Measurements from ENCODE around the gene TIGAR. TPM values are rescaled to one million over a fixed set of nuclear protein-coding genes. Genes with fewer than 3 reads are reported as not detected.

Gene TIGAR
- total RNA-seq, 1 donor from 2014 or later, result 20.7 TPM

DNA sequence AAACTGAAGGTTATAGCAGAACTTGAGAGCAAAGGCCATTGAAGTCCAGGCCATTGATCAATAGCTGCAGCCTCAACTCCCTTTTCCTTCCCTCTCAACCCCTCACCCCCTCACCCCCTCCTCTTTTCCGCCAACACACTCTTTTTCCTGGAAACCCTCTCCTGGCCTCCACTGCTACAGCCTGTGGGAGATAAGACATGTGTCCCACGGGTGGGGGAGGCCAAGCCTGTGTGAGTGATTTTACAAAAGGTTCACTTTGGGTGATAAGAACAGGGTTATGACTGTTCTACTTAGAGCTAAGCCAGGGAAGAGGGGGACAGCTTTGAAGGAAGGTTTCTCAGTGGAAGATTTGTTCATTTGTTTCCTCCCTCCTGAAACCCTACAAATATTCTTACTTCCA, 67.6 kb downstream of the TIGAR start:
- Mint-ChIP-seq H3K27ac (ENCODE audit: unreplicated experiment) (no peak overlapping the region), H3K9me3 (ENCODE audit: unreplicated experiment) (no peaks in the 10 kb centered on the region), H3K27me3 (ENCODE audit: unreplicated experiment) (peaks cover 1% of the 10 kb centered on the region), H3K4me1 (ENCODE audit: low read depth, unreplicated experiment) (peaks cover 5% of the 10 kb centered on the region), H3K36me3 (ENCODE audit: unreplicated experiment) (no peaks in the 10 kb centered on the region), H3K4me3 (ENCODE audit: unreplicated experiment) (no peak overlapping the region)
- TF ChIP-seq, protein P1, sequence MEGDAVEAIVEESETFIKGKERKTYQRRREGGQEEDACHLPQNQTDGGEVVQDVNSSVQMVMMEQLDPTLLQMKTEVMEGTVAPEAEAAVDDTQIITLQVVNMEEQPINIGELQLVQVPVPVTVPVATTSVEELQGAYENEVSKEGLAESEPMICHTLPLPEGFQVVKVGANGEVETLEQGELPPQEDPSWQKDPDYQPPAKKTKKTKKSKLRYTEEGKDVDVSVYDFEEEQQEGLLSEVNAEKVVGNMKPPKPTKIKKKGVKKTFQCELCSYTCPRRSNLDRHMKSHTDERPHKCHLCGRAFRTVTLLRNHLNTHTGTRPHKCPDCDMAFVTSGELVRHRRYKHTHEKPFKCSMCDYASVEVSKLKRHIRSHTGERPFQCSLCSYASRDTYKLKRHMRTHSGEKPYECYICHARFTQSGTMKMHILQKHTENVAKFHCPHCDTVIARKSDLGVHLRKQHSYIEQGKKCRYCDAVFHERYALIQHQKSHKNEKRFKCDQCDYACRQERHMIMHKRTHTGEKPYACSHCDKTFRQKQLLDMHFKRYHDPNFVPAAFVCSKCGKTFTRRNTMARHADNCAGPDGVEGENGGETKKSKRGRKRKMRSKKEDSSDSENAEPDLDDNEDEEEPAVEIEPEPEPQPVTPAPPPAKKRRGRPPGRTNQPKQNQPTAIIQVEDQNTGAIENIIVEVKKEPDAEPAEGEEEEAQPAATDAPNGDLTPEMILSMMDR (IDR thresholded peaks at IDR 0.05; ENCODE audit: partially characterized antibody, unreplicated experiment), result no peak
- no peak for DNase-seq

GRCh38 chr12:4392223-4392742, 71.3 kb downstream of the TIGAR start:
- Mint-ChIP-seq H3K4me3 (ENCODE audit: unreplicated experiment) (no peak overlapping the region), H3K27me3 (ENCODE audit: unreplicated experiment) (peaks cover 4% of the 10 kb centered on the region), H3K4me1 (ENCODE audit: low read depth, unreplicated experiment) (no peaks in the 10 kb centered on the region), H3K9me3 (ENCODE audit: unreplicated experiment) (no peaks in the 10 kb centered on the region), H3K36me3 (ENCODE audit: unreplicated experiment) (no peaks in the 10 kb centered on the region), H3K27ac (ENCODE audit: unreplicated experiment) (no peak overlapping the region)
- DNase-seq, result no peak
- TF ChIP-seq, protein P1 (IDR thresholded peaks at IDR 0.05; ENCODE audit: partially characterized antibody, unreplicated experiment), result no peak

DNA sequence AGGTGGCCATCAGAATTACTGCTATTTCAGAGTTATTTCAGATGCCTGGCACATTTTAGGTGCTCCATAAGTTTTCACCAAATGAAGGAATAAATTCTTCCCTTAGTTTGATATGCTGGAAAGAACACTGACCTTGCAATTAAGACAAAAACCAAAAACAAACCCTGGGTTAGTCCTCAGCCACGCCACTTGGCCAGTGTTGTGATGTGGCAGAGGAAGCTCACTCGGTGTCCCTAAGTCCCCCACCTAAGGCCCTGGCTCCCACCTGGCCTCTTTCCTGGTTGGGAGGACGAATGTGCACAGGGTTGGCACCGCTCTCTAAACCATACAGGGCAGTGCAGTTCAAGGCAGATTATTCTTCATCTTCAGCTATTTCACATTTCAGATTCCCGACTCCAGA, 72.2 kb downstream of the TIGAR start:
- Mint-ChIP-seq H3K4me1 (ENCODE audit: low read depth, unreplicated experiment) (no peaks in the 10 kb centered on the region), H3K36me3 (ENCODE audit: unreplicated experiment) (no peaks in the 10 kb centered on the region), H3K4me3 (ENCODE audit: unreplicated experiment) (no peak overlapping the region), H3K9me3 (ENCODE audit: unreplicated experiment) (no peaks in the 10 kb centered on the region), H3K27me3 (ENCODE audit: unreplicated experiment) (peaks cover 4% of the 10 kb centered on the region), H3K27ac (ENCODE audit: unreplicated experiment) (no peak overlapping the region)
- no peak for DNase-seq
- TF ChIP-seq, protein P1 (IDR thresholded peaks at IDR 0.05; ENCODE audit: partially characterized antibody, unreplicated experiment), result no peak

- Mint-ChIP-seq H3K27ac (ENCODE audit: unreplicated experiment) (no peak overlapping the region), H3K9me3 (ENCODE audit: unreplicated experiment) (no peaks in the 10 kb centered on the region), H3K4me1 (ENCODE audit: low read depth, unreplicated experiment) (no peaks in the 10 kb centered on the region), H3K36me3 (ENCODE audit: unreplicated experiment) (peaks cover 2% of the 10 kb centered on the region), H3K4me3 (ENCODE audit: unreplicated experiment) (no peak overlapping the region), H3K27me3 (ENCODE audit: unreplicated experiment) (peaks cover 4% of the 10 kb centered on the region)
- TF ChIP-seq, protein P1 (IDR thresholded peaks at IDR 0.05; ENCODE audit: partially characterized antibody, unreplicated experiment), result no peak
- DNase-seq, result no peak
These were observed 74.8 kb downstream of the TIGAR start for GRCh38 chr12:4395818-4396217.

GRCh38 chr12:4401117-4401516, 80.1 kb downstream of the TIGAR start:
- H3K27me3 Mint-ChIP-seq (ENCODE audit: unreplicated experiment), result peaks cover 7% of the 10 kb centered on the region
- peaks cover 19% of the 10 kb centered on the region for H3K36me3 Mint-ChIP-seq (ENCODE audit: unreplicated experiment)
- H3K4me1 Mint-ChIP-seq (ENCODE audit: low read depth, unreplicated experiment), result no peaks in the 10 kb centered on the region
- no peak for DNase-seq
- H3K27ac Mint-ChIP-seq (ENCODE audit: unreplicated experiment), result no peak overlapping the region
- peaks cover 3% of the 10 kb centered on the region for H3K9me3 Mint-ChIP-seq (ENCODE audit: unreplicated experiment)
- TF ChIP-seq, protein P1 (IDR thresholded peaks at IDR 0.05; ENCODE audit: partially characterized antibody, unreplicated experiment), result no peak
- H3K4me3 Mint-ChIP-seq (ENCODE audit: unreplicated experiment), result no peak overlapping the region
